PC-9 (cell line): ENCODE data around the gene PCDH9. TPM values are rescaled to one million over a fixed set of nuclear protein-coding genes. Genes with fewer than 3 reads are reported as not detected.

Experiments used
- BruUV-seq: library from RNA; stranded (reverse); fragments of 400-500 nt; replicated peaks from 2 replicates; lab custom pipeline; 2021; lab: Mats Ljungman, UMichigan
- CTCF ChIA-PET: fragments of 300-600 bp; sonication (Branson Sonifier 250); formaldehyde crosslinking; loops from one replicate; lab custom pipeline; 2022; ENCODE audit warnings: antibody characterized with exemption; lab: Charles Lee
- POLR2A ChIA-PET: fragments of 300-600 bp; sonication (Branson Sonifier 250); formaldehyde crosslinking; loops from one replicate; lab custom pipeline; 2022; ENCODE audit warnings: antibody characterized with exemption; ENCODE audit not compliant: unreplicated experiment; lab: Charles Lee
- DNase-seq, 2 experiments: peaks; one replicate each; pipeline versions ENCODE4 v3.0.0 to v3.0.0-alpha.2; 2015 to 2022; ENCODE audit warnings: mixed read lengths in 1 of 2
- H2AFZ ChIP-seq: fragments of 200-600 bp; sonication (generic); 2 replicates; pipeline ENCODE4 v1.8.1; 2017; ENCODE audit warnings: antibody characterized with exemption
- H3F3A ChIP-seq: fragments of 200-600 bp; sonication (generic); 2 replicates; pipeline ENCODE4 v1.8.1; 2017; ENCODE audit warnings: antibody characterized with exemption, mild to moderate bottlenecking, low read depth; ENCODE audit not compliant: insufficient read depth
- H3K27ac ChIP-seq: fragments of 200-600 bp; sonication (generic); 2 replicates; pipeline ENCODE4 v1.6.1; 2016; ENCODE audit warnings: mixed run types
- H3K27me3 ChIP-seq: fragments of 200-600 bp; sonication (generic); 2 replicates; pipeline ENCODE4 v1.6.1; 2016; ENCODE audit warnings: low read depth, mixed run types; ENCODE audit not compliant: insufficient read depth
- H3K36me3 ChIP-seq: fragments of 200-600 bp; sonication (generic); 2 replicates; pipeline ENCODE4 v1.6.1; 2016; ENCODE audit warnings: low read depth, mixed run types
- H3K4me1 ChIP-seq: fragments of 200-600 bp; sonication (generic); replicated peaks from 2 replicates; pipeline ENCODE4 v1.6.1; 2016; ENCODE audit warnings: mixed run types; ENCODE audit not compliant: insufficient read depth
- H3K4me2 ChIP-seq: fragments of 200-600 bp; sonication (generic); 2 replicates; pipeline ENCODE4 v1.6.1; 2017; ENCODE audit warnings: mixed run types
- H3K4me3 ChIP-seq: fragments of 200-600 bp; sonication (generic); 2 replicates; pipeline ENCODE4 v1.6.1; 2016; ENCODE audit warnings: mixed run types
- H3K79me2 ChIP-seq: fragments of 200-600 bp; sonication (generic); 2 replicates; pipeline ENCODE4 v1.6.1; 2017; ENCODE audit warnings: low read depth, mixed run types
- H3K9me2 ChIP-seq: fragments of 200-600 bp; sonication (generic); 2 replicates; pipeline ENCODE4 v1.8.1; 2017; ENCODE audit warnings: mild to moderate bottlenecking; ENCODE audit not compliant: insufficient read depth
- H3K9me3 ChIP-seq: fragments of 200-600 bp; sonication (generic); 2 replicates; pipeline ENCODE4 v1.8.1; 2016; ENCODE audit warnings: low read depth; ENCODE audit not compliant: insufficient read depth
- H4K20me1 ChIP-seq: fragments of 200-600 bp; sonication (generic); 2 replicates; pipeline ENCODE4 v1.8.1; 2017; ENCODE audit not compliant: insufficient read depth
- EZH2 ChIP-seq: fragments of 200-600 bp; sonication (generic); IDR thresholded peaks from 2 replicates; pipeline ENCODE4 v1.8.0; 2017; ENCODE audit warnings: antibody characterized with exemption, low read depth
- intact Hi-C: fragments of 100-400 bp; cut with micrococcal nuclease; formaldehyde crosslinking; loops from one replicate; pipeline ENCODE4 v1.10.0; 2022; ENCODE audit not compliant: unreplicated experiment
- total RNA-seq: library from RNA; stranded (reverse); gene quantifications from 2 replicates; pipeline ENCODE4 v1.2.3, GENCODE V29; 2021
- TF ChIP-seq, protein P1 (sequence below): fragments of 200-600 bp; sonication (generic); conservative IDR thresholded peaks from 2 replicates; pipeline ENCODE4 v1.6.1; 2017; ENCODE audit warnings: mixed run types, antibody characterized with exemption, mild to moderate bottlenecking, moderate library complexity

Gene PCDH9
- total RNA-seq, 1 experiment from 2014 or later = 0.37 TPM

DNA sequence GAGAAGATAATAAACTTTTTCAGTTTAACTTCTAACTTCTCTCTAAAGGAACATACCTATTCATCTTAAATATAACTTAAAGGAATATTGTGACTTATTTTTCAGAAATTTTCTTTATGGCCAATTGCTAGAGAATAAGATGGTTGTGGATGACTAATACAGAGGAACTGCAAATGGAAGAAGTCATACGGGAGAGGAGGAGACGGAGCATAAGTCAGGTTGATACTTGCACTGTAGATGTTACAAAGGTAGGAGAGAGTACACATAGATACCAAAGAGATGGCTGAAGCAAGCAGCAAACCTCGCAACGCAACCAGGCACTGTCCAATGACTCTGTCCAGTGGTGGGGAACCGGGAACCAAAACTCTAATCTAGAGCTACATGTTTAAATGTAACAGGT, 963.4 kb downstream of the PCDH9 start:
- CTCF ChIA-PET = no interaction called here
- H2AFZ ChIP-seq = no peak overlapping the region
- no TSS peak for BruUV-seq
- H3K4me2 ChIP-seq = no peak overlapping the region
- TF ChIP-seq, protein P1, sequence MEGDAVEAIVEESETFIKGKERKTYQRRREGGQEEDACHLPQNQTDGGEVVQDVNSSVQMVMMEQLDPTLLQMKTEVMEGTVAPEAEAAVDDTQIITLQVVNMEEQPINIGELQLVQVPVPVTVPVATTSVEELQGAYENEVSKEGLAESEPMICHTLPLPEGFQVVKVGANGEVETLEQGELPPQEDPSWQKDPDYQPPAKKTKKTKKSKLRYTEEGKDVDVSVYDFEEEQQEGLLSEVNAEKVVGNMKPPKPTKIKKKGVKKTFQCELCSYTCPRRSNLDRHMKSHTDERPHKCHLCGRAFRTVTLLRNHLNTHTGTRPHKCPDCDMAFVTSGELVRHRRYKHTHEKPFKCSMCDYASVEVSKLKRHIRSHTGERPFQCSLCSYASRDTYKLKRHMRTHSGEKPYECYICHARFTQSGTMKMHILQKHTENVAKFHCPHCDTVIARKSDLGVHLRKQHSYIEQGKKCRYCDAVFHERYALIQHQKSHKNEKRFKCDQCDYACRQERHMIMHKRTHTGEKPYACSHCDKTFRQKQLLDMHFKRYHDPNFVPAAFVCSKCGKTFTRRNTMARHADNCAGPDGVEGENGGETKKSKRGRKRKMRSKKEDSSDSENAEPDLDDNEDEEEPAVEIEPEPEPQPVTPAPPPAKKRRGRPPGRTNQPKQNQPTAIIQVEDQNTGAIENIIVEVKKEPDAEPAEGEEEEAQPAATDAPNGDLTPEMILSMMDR = no peak
- no peak for TF ChIP-seq EZH2
- H3K27ac ChIP-seq = no peak overlapping the region
- H3K36me3 ChIP-seq = no peaks in the 10 kb centered on the region
- DNase-seq = no peak
- H3K27me3 ChIP-seq = no peaks in the 10 kb centered on the region
- no peaks in the 10 kb centered on the region for H3K9me2 ChIP-seq
- POLR2A ChIA-PET = no interaction called here
- no peaks in the 10 kb centered on the region for H3K79me2 ChIP-seq
- H3F3A ChIP-seq = no peaks in the 10 kb centered on the region
- H3K4me1 ChIP-seq = no peaks in the 10 kb centered on the region
- no peaks in the 10 kb centered on the region for H4K20me1 ChIP-seq
- no peaks in the 10 kb centered on the region for H3K9me3 ChIP-seq
- no peak overlapping the region for H3K4me3 ChIP-seq
- intact Hi-C loops = no loop called here

DNA sequence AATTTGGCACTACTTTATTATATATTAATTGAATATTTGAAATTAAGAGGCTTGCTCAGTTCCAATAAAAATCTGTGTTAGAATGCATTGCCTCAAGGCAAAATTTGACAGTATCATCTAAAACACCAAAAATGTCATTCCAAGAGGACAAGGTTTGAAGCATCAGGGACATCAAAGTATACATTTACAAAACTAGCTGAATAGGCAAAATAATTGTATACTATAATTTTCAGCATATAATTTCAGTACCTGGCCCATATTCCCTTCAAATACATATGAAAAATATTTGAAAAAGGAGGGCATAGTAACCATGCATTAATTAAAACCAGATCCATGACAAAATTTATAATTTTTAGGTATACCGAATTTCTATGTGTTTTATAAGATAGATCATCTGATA, 963.8 kb downstream of the PCDH9 start:
- Histone ChIP-seq H2AFZ (no peak overlapping the region), H3K79me2 (no peaks in the 10 kb centered on the region), H3K4me2 (no peak overlapping the region), H3K4me1 (no peaks in the 10 kb centered on the region), H4K20me1 (no peaks in the 10 kb centered on the region), H3K27me3 (no peaks in the 10 kb centered on the region), H3K9me2 (no peaks in the 10 kb centered on the region), H3K4me3 (no peak overlapping the region), H3F3A (no peaks in the 10 kb centered on the region), H3K9me3 (no peaks in the 10 kb centered on the region), H3K27ac (no peak overlapping the region), H3K36me3 (no peaks in the 10 kb centered on the region)
- BruUV-seq = no TSS peak
- CTCF ChIA-PET = no interaction called here
- DNase-seq = no peak
- POLR2A ChIA-PET = no interaction called here
- TF ChIP-seq, protein P1 = no peak
- TF ChIP-seq EZH2 = no peak
- intact Hi-C loops = no loop called here

DNA sequence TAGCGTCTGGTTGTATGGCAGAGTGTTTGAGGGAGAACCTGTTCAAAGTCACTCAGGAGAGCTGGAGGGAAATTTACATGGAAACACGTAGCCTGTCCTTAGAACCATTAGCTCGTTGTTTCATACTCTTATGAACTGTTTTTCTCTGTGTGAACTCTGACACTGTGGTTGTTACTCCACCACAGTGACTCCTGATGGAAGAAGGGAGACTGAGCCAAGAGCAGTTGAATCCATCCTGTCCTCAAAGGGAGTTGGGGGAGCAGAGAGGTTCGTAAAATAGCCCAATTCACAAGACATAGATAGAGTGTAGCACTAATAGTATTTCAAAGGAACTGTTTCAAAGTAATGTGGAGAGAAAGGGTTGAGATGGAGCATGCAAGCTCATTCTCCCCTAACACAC, 964.8 kb downstream of the PCDH9 start:
- TF ChIP-seq EZH2 = no peak
- TF ChIP-seq, protein P1 = no peak
- CTCF ChIA-PET = no interaction called here
- POLR2A ChIA-PET = no interaction called here
- Histone ChIP-seq H3K4me1 (no peaks in the 10 kb centered on the region), H3K9me3 (no peaks in the 10 kb centered on the region), H3K36me3 (no peaks in the 10 kb centered on the region), H3K27ac (no peak overlapping the region), H2AFZ (0 out of 2 replicates have a peak overlapping the region, but pooled peaks have one; percentile 48), H3K4me2 (no peak overlapping the region), H3F3A (no peaks in the 10 kb centered on the region), H3K9me2 (no peaks in the 10 kb centered on the region), H3K4me3 (no peak overlapping the region), H3K79me2 (no peaks in the 10 kb centered on the region), H3K27me3 (no peaks in the 10 kb centered on the region), H4K20me1 (no peaks in the 10 kb centered on the region)
- BruUV-seq = no TSS peak
- no peak for DNase-seq
- intact Hi-C loops = no loop called here
